Keratinocyte (primary cell): ENCODE measurements around the gene CRK.

Experiments
- CTCF ChIP-seq, 3 experiments: IDR thresholded peaks in 1 of 3; conservative IDR thresholded peaks in 1 of 3; optimal IDR thresholded peaks in 1 of 3; 2 replicates in 2 of 3; 3 replicates in 1 of 3; pipeline versions ENCODE3 to v1.5.1; 2011; ENCODE audit warnings: low read length in 3 of 3, mild to moderate bottlenecking in 3 of 3, moderate library complexity in 2 of 3, control low read depth in 1 of 3, inconsistent platforms in 1 of 3; ENCODE audit not compliant: insufficient read depth in 2 of 3; ENCODE audit errors: extremely low read depth in 1 of 3
- EZH2 ChIP-seq: IDR thresholded peaks from one replicate; pipeline ENCODE4 v1.6.1; 2012; ENCODE audit warnings: inconsistent platforms, mild to moderate bottlenecking, low read length, moderate library complexity

- TF ChIP-seq CTCF (optimal IDR thresholded peaks at IDR 0.05 in 1 of 3, IDR thresholded peaks at IDR 0.05 in 1 of 3, conservative IDR thresholded peaks at IDR 0.05 in 1 of 3; ENCODE audit: extremely low read depth in 1 of 3, insufficient read depth in 2 of 3, low read length in 3 of 3) (no peak), EZH2 (no peak)
Observed at GRCh38 chr17:1455797-1456599, at the start of gene CRK.
